ENCODE measurements around the gene KRT82. TPM values are rescaled to one million over a fixed set of nuclear protein-coding genes. Genes with fewer than 3 reads are reported as not detected.

The KRT82 gene
- total RNA-seq, 1 experiment from 2014 or later = not detected

DNA sequence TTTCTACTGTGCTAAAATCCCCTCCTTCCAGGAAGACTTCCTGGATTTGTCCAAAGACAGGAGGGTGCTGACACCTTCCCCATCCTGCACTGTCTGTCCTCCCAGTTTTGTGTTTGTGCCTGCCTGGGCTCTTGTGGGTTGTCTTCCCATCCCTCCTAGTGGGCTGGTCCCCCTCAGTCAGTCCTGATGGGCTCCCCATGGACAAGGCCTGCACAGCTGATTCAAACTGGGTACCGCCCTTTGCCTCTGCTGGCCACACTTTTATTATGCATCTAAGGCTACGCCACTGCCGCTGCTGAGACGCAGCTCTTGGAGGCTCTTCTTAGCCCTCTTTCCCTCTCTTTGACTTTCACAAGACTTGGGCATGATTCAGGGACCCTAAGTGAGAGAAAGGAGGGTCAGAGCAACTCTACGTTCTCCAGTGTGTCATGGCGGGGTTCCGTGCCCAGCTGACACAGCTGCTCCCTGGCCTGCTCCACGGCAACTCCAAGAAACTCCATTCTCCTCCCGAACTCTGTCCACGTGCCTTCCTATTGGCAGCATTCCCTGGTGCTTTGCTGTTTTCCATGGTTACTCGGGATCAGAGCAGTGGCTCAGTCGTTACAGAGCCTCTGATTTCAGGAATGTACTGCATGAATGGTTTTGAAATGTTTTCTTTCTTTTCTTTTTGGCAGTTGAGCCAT lies 35.1 kb downstream of the KRT82 start:
- no peak overlapping the region for H4K5ac ChIP-seq (ENCODE audit: insufficient read length, low read depth, low read length)
- no peaks in the 10 kb centered on the region for H3K23me2 ChIP-seq (ENCODE audit: insufficient read length, low read depth, low read length, poor library complexity, severe bottlenecking)
- no peak overlapping the region for H3K56ac ChIP-seq (ENCODE audit: insufficient read length, low read depth, low read length)
- H3K4me2 ChIP-seq (ENCODE audit: insufficient read depth, insufficient read length, low read length) = no peak overlapping the region
- Mint-ChIP-seq H3K27ac (peak overlapping the region in 1 of 3 experiments; percentile 79; a peak in 1 of 7 replicates), H3K27me3 (ENCODE audit: low read depth) (peaks cover 10% of the 10 kb centered on the region), H3K36me3 (ENCODE audit: insufficient read depth in 1 of 3, low read depth in 3 of 3) (no peaks in the 10 kb centered on the region), H3K4me1 (peaks cover 0 to 11% of the 10 kb centered on the region in 2 experiments; a peak in 2 of 4 replicates), H3K9me3 (no peaks in the 10 kb centered on the region), H3K4me3 (no peak overlapping the region)
- no peak overlapping the region; the same call in 1 of the 2 replicates for H3K14ac ChIP-seq (ENCODE audit: insufficient read depth, low read length)
- no peak overlapping the region for H2BK15ac ChIP-seq (ENCODE audit: low read depth, low read length)
- no peak overlapping the region for H3K4ac ChIP-seq (ENCODE audit: low read depth, low read length)
- no peaks in the 10 kb centered on the region for H3K9me3 ChIP-seq (ENCODE audit: control insufficient read depth, low read depth, low read length)
- H3K4me1 ChIP-seq (ENCODE audit: insufficient read depth, low read length) = no peaks in the 10 kb centered on the region
- no peaks in the 10 kb centered on the region for H3K27me3 ChIP-seq (ENCODE audit: insufficient read depth, low read length)
- no peak overlapping the region for H2BK20ac ChIP-seq (ENCODE audit: low read depth, low read length, poor library complexity, severe bottlenecking)
- H3K79me1 ChIP-seq (ENCODE audit: insufficient read depth, low read depth, low read length, poor library complexity, severe bottlenecking) = no peaks in the 10 kb centered on the region
- H2BK120ac ChIP-seq (ENCODE audit: low read depth, low read length, poor library complexity, severe bottlenecking) = no peak overlapping the region
- no peaks in the 10 kb centered on the region for H3K79me2 ChIP-seq (ENCODE audit: insufficient read depth, low read length)
- no peaks in the 10 kb centered on the region for H4K20me1 ChIP-seq (ENCODE audit: control insufficient read depth, insufficient read depth, insufficient read length)
- TF ChIP-seq CTCF (conservative IDR thresholded peaks at IDR 0.05) = no peak
- H2BK5ac ChIP-seq (ENCODE audit: insufficient read length, low read length) = no peak overlapping the region
- DNase-seq = no peak
- no CpG with 5 or more reads among the region's 12 CpGs for WGBS (ENCODE audit: extremely low coverage, insufficient read length, low lambda C conversion rate)
- H3K23ac ChIP-seq (ENCODE audit: insufficient read length, low read depth, low read length) = no peak overlapping the region
- H2BK12ac ChIP-seq (ENCODE audit: insufficient read length, low read depth, low read length) = no peak overlapping the region
- no peak overlapping the region for H3K27ac ChIP-seq (ENCODE audit: insufficient read length, low read depth, low read length)
- no peak overlapping the region for H2AK5ac ChIP-seq (ENCODE audit: insufficient read length, low read length)
- no peak overlapping the region for H2AFZ ChIP-seq (ENCODE audit: low read length)
- no peak overlapping the region for H3T11ph ChIP-seq (ENCODE audit: low read length)
- no peak overlapping the region for H4K91ac ChIP-seq (ENCODE audit: insufficient read length, low read depth, low read length)
- no peak overlapping the region for H3K9ac ChIP-seq (ENCODE audit: extremely low read depth, insufficient read length, low read length)
- no peak overlapping the region for H4K8ac ChIP-seq (replicated peaks; ENCODE audit: insufficient read length, low read depth, low read length)
- H3K18ac ChIP-seq (ENCODE audit: insufficient read length, low read depth, low read length) = no peak overlapping the region
